Thoracic aorta (tissue), 2 donors: ENCODE data around the gene PRSS12. TPM values are rescaled to one million over a fixed set of nuclear protein-coding genes. Genes with fewer than 3 reads are reported as not detected.

Experiments
- ATAC-seq: fragments of 150-250 bp; one replicate; pipeline ENCODE4 v1.8.0; 2017; ENCODE audit warnings: low read depth; ENCODE audit not compliant: insufficient number of reproducible peaks, low FRiP score
- DNase-seq: peaks from one replicate; pipeline ENCODE4 v3.0.0-alpha.2; 2020; ENCODE audit warnings: low spot score
- H3K27ac ChIP-seq, 2 donors: fragments of 200-600 bp; sonication (generic); 1 replicate in 1 of 2; 2 replicates in 1 of 2; pipeline ENCODE4 v1.5.1; 2016; ENCODE audit warnings: mild to moderate bottlenecking in 2 of 2, moderate library complexity in 2 of 2
- H3K27me3 ChIP-seq: fragments of 200-600 bp; sonication (generic); replicated peaks from 2 replicates; pipeline ENCODE4 v1.6.0; 2016; ENCODE audit warnings: mild to moderate bottlenecking; ENCODE audit not compliant: insufficient read depth
- H3K36me3 ChIP-seq: fragments of 200-600 bp; sonication (generic); one replicate; pipeline ENCODE4 v1.5.1; 2016
- H3K4me1 ChIP-seq, 2 donors: fragments of 200-600 bp; sonication (generic); 1 replicate in 1 of 2; 2 replicates in 1 of 2; pipeline versions ENCODE4 v1.5.1 to v1.6.0; 2016; ENCODE audit warnings: low read depth in 2 of 2, mild to moderate bottlenecking in 1 of 2; ENCODE audit not compliant: control insufficient read depth in 1 of 2
- H3K4me3 ChIP-seq: fragments of 200-600 bp; sonication (generic); 2 replicates; pipeline ENCODE4 v1.5.1; 2016; ENCODE audit warnings: mild to moderate bottlenecking
- H3K9me3 ChIP-seq: fragments of 200-600 bp; sonication (generic); 2 replicates; pipeline ENCODE4 v1.5.1; 2016
- CTCF ChIP-seq: fragments of 200-600 bp; sonication (generic); IDR thresholded peaks from one replicate; pipeline ENCODE4 v1.5.1; 2019; ENCODE audit warnings: antibody characterized with exemption
- total RNA-seq, 2 donors: library from RNA; depleted of rRNA; stranded (reverse); fragments of >200 nt; gene quantifications; one replicate each; pipeline versions ENCODE4 v1.1.0 to v1.2.3, GENCODE V29; 2016

Gene PRSS12
- total RNA-seq, 2 donors from 2014 or later, result 0.14 to 0.27 TPM

GRCh38 chr4:118279328-118279727 lies 73.5 kb downstream of the PRSS12 start:
- H3K27me3 ChIP-seq, result no peaks in the 10 kb centered on the region
- TF ChIP-seq CTCF, result no peak
- DNase-seq (no peak), ATAC-seq (no peak)
- H3K4me3 ChIP-seq, result peak overlapping the region; percentile 85
- peaks cover 0 to 23% of the 10 kb centered on the region in 2 donors for H3K4me1 ChIP-seq
- H3K27ac ChIP-seq, result peak overlapping the region; percentile 84 to 90
- H3K36me3 ChIP-seq, result no peaks in the 10 kb centered on the region
- H3K9me3 ChIP-seq, result no peaks in the 10 kb centered on the region

GRCh38 chr4:118278473-118279274 lies 74.1 kb downstream of the PRSS12 start:
- Histone ChIP-seq H3K36me3 (no peaks in the 10 kb centered on the region), H3K4me1 (peaks cover 0 to 23% of the 10 kb centered on the region in 2 donors), H3K27ac (peak overlapping the region; percentile 84 to 90), H3K9me3 (no peaks in the 10 kb centered on the region), H3K27me3 (no peaks in the 10 kb centered on the region), H3K4me3 (peak overlapping the region; percentile 85)
- ATAC-seq (peak; percentile 96), DNase-seq (peak; percentile 92)
- no peak for TF ChIP-seq CTCF

- Histone ChIP-seq H3K27me3 (no peaks in the 10 kb centered on the region), H3K4me3 (no peak overlapping the region), H3K36me3 (no peaks in the 10 kb centered on the region), H3K27ac (no peak overlapping the region), H3K9me3 (no peaks in the 10 kb centered on the region), H3K4me1 (peaks cover 0 to 23% of the 10 kb centered on the region in 2 donors)
- ATAC-seq, result no peak
- no peak for DNase-seq
- no peak for TF ChIP-seq CTCF
These were observed 75.6 kb downstream of the PRSS12 start for GRCh38 chr4:118277243-118277642.

- Histone ChIP-seq H3K36me3 (no peaks in the 10 kb centered on the region), H3K4me3 (no peak overlapping the region), H3K4me1 (peaks cover 0 to 23% of the 10 kb centered on the region in 2 donors), H3K27me3 (no peaks in the 10 kb centered on the region), H3K9me3 (no peaks in the 10 kb centered on the region), H3K27ac (no peak overlapping the region)
- ATAC-seq (no peak), DNase-seq (no peak)
- TF ChIP-seq CTCF, result no peak
These were observed 76.2 kb downstream of the PRSS12 start for GRCh38 chr4:118276580-118276979.

DNA sequence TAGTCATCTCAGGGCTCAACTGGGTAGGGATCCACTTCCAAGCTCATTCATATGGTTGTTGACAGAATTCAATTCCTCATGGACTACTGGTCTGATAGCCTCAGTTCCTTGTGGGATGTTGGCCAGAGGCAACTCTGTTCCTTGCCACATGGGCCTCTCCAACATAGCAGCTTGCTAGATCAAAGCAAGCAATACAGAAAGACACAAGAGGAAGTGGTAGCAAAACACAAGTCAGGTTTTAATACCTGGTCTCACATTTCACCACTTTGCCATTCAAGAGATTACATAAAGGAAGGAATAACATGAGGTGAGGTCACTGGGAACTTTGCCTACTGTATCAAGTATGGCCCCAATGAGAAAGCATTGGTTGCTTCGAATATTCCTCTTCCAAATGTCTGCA lies 79.2 kb downstream of the PRSS12 start:
- H3K4me3 ChIP-seq, result no peak overlapping the region
- H3K27ac ChIP-seq, result no peak overlapping the region
- no peak for TF ChIP-seq CTCF
- H3K36me3 ChIP-seq, result no peaks in the 10 kb centered on the region
- H3K27me3 ChIP-seq, result no peaks in the 10 kb centered on the region
- peaks cover 0 to 4% of the 10 kb centered on the region in 2 donors for H3K4me1 ChIP-seq
- ATAC-seq, result no peak
- no peaks in the 10 kb centered on the region for H3K9me3 ChIP-seq
- no peak for DNase-seq
